NCI-H187 treated with DMSO at 0.1 percent for 48 hours (cell line): ENCODE data around the gene TNRC6C.

Source experiments
- DNase-seq: peaks from one replicate; lab custom pipeline; 2025; lab: John Stamatoyannopoulos, UW

The TNRC6C gene

DNA sequence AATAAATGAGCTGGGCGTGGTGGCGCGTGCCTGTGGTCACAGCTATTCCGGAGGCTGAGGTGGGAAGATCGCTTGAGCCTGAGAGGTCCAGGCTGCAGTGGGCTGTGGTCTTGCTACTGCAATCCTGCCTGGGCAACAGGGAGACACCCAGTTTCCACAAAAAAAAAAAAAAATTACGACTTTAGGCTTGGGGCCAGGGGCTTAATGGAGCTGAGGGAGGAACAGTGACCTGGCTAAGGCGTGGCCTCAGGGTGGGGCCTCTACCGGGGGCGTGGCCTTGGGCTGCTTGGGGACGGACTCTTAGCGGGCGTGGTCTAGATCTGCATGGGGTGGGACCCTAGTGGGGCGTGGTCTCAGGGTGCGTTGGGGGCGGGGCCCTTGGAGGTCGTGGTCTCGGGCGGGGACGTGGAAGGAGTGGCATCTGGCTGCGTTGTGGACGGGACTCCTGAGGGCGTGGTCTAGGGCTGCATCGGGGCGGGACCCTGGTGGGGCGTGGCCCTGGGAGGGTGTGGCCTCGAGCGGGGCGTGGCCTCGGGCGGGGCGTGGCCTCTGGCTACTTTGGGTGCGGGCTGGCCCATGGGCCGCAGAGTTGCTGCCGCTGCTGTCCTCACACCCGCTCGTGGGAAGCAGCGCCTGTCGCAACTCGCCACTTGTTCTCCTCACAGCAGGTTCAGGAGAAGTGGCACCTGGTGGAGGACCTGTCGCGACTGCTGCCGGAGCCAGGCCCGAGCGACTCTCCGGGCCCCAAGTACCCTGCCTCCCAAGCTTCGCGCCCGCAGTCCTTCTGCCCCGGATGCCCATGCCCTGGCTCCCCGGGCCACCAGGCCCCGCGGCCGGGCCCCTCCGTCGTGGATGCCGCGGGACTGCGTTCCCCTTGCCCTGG lies 181.9 kb downstream of the TNRC6C start:
- DNase-seq = peak; percentile 64

GRCh38 chr17:78141437-78142118 lies 183.1 kb downstream of the TNRC6C start:
- DNase-seq = no peak

DNA sequence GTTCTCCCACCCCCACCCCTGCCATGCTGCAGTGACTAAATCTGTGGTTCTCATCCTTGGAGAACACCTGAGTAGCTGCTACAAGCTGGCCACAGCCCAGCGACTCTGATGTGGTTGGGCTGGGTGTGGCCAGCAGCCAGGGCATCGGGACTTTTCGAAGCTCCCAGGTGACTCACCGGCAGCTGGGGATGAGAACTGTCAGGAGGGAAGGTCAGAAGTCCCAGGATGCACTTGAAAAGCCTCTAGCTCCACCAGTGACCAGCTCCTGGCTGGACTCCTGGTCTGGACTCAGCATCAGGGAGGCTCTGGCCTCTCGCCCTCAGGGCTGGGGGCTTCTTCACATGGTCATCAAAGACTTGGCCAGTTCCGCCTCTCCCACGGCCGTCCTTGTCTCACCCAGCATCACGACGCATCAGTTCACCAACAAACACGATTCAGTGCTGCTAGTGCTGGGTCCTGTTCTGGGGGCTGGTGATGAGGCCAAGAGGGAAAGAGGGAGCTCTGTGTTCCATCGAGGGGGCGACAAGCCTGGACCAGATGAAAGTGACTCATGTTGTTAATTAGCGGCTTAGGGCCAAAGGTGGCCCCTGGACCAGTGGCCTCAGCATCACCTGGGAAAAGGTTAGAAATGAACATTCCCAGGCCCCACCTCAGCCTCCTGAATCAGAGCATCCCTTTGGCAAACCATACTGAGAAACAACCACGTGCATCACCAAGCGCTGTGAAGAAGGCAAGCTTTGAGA lies 183.8 kb downstream of the TNRC6C start:
- no peak for DNase-seq

GRCh38 chr17:78143214-78144146 lies 185.0 kb downstream of the TNRC6C start:
- no peak for DNase-seq

DNA sequence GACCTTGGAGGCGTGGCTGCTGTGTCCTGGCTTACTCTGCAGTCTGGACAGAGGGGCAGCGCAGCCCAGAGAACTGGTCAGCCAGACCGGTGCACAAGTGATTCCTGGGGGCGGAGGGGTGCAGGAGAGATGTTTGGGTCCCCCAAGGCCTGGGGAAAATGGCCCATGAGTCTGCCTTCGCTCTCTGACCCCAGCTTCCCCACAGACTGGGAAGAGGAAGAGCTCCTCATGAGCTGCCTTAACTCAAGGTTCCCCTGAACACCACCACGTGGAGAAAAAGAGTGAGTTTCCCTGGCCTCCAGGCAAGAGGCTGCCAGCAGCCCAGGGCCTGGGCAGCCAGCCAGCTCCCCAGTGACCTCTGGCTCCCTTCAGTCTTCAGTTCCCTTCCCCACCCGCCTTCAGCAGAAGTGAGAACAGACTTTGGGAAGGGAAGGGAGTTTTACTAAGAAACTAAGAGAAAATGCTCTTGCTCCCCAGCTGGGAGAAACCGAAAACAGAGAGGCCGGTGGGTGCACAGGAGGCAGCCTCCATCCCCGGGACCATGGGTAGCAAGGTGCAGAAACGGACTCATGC lies 185.7 kb downstream of the TNRC6C start:
- no peak for DNase-seq

GRCh38 chr17:78144736-78145641 lies 186.5 kb downstream of the TNRC6C start:
- no peak for DNase-seq

GRCh38 chr17:78146471-78146869 lies 188.0 kb downstream of the TNRC6C start:
- no peak for DNase-seq

DNA sequence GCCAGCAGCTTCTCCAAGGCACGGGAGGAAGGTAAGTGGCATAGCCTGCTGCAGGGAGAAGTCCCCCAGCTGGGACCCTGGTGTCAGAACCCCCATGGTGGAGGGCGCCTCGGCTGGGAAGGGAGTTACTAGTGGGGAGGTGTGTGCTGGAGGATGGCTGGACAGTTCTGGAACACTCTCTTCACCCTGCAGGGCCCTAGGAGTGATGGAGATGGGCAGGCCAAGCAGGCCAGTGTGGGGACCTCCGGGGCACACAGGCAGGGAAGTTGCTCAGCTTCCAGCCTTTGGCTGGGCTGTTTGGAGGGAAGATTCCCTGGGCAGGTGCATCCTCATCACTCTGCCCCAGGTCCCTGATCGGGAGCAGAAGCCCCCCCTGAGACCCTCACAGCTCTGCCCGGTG lies 188.4 kb downstream of the TNRC6C start:
- DNase-seq = no peak

DNA sequence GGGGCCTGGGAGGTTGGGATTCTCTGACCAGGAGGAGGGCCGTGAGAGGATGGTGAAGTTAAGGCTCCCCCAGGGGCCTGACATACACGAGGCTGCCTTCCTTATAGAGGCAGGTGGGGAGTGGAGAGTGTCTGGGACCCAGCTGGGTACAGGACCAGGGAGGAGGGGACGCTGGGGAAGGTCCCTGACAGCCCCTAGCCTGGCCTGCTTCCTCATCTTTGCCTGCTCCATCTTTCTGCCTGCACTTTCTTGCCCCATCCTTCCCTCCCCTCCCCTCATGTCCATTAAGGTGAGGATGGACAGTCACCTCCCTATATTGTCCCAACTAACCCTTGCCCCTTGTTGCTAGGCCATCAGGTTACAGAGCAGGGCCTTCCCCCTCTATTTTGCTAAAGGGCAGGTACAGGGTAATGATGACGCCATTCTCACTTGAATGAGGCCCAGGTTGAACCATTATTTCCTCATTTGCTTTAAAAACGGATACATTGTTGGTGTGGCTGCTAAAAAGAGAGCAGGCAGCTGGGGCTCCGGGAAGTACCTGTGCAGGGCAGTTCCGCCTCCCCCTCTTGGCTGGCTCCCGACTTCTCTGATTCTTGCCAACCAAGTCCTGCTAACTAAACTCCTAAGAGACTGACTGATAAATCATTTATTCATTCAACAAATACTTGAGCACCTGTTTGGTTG lies 189.0 kb downstream of the TNRC6C start:
- no peak for DNase-seq

- no peak for DNase-seq
These were observed 189.9 kb downstream of the TNRC6C start for GRCh38 chr17:78148286-78149016.

- DNase-seq = no peak
These were observed 193.1 kb downstream of the TNRC6C start for GRCh38 chr17:78151514-78152008.

- no peak for DNase-seq
These were observed 196.7 kb downstream of the TNRC6C start for GRCh38 chr17:78154903-78155811.
